Measurements from ENCODE around the gene KBTBD7.

KBTBD7 gene

GRCh38 chr13:41212881-41213280 lies 18.5 kb upstream of the KBTBD7 start:
- Histone ChIP-seq H3K27me3 (ENCODE audit: control insufficient read depth, insufficient read depth, low read length) (no peaks in the 10 kb centered on the region), H3K4me3 (ENCODE audit: low read depth, low read length) (no peak overlapping the region), H3K4me1 (no peaks in the 10 kb centered on the region), H3K4me2 (ENCODE audit: low read length) (no peak overlapping the region), H3K9ac (no peak overlapping the region), H3K9me3 (ENCODE audit: control insufficient read depth, low read length) (no peaks in the 10 kb centered on the region), H2AFZ (no peak overlapping the region), H3K79me2 (no peaks in the 10 kb centered on the region), H3K27ac (no peak overlapping the region), H3K36me3 (ENCODE audit: control insufficient read depth, insufficient read depth, low read length) (no peaks in the 10 kb centered on the region)
- TF ChIP-seq CTCF (IDR thresholded peaks at IDR 0.05): no peak

GRCh38 chr13:41211062-41211461 lies 16.7 kb upstream of the KBTBD7 start:
- no peaks in the 10 kb centered on the region for H3K27me3 ChIP-seq (ENCODE audit: control insufficient read depth, insufficient read depth, low read length)
- no peaks in the 10 kb centered on the region for H3K36me3 ChIP-seq (ENCODE audit: control insufficient read depth, insufficient read depth, low read length)
- H3K4me2 ChIP-seq (ENCODE audit: low read length): no peak overlapping the region
- TF ChIP-seq CTCF (IDR thresholded peaks at IDR 0.05): no peak
- H2AFZ ChIP-seq: no peak overlapping the region
- H3K79me2 ChIP-seq: no peaks in the 10 kb centered on the region
- H3K9ac ChIP-seq: no peak overlapping the region
- no peaks in the 10 kb centered on the region for H3K9me3 ChIP-seq (ENCODE audit: control insufficient read depth, low read length)
- no peak overlapping the region for H3K4me3 ChIP-seq (ENCODE audit: low read depth, low read length)
- H3K4me1 ChIP-seq: no peaks in the 10 kb centered on the region
- no peak overlapping the region for H3K27ac ChIP-seq

- no peaks in the 10 kb centered on the region for H3K27me3 ChIP-seq (ENCODE audit: control insufficient read depth, insufficient read depth, low read length)
- H3K4me2 ChIP-seq (ENCODE audit: low read length): no peak overlapping the region
- no peak overlapping the region for H3K9ac ChIP-seq
- H2AFZ ChIP-seq: no peak overlapping the region
- no peaks in the 10 kb centered on the region for H3K9me3 ChIP-seq (ENCODE audit: control insufficient read depth, low read length)
- H3K36me3 ChIP-seq (ENCODE audit: control insufficient read depth, insufficient read depth, low read length): no peaks in the 10 kb centered on the region
- H3K4me3 ChIP-seq (ENCODE audit: low read depth, low read length): no peak overlapping the region
- H3K79me2 ChIP-seq: no peaks in the 10 kb centered on the region
- no peaks in the 10 kb centered on the region for H3K4me1 ChIP-seq
- no peak overlapping the region for H3K27ac ChIP-seq
- TF ChIP-seq CTCF (IDR thresholded peaks at IDR 0.05): no peak
Observed at GRCh38 chr13:41206467-41206866, 12.1 kb upstream of the KBTBD7 start.

GRCh38 chr13:41203810-41204209 lies 9.4 kb upstream of the KBTBD7 start:
- Histone ChIP-seq H3K4me3 (ENCODE audit: low read depth, low read length) (no peak overlapping the region), H3K27me3 (ENCODE audit: control insufficient read depth, insufficient read depth, low read length) (no peaks in the 10 kb centered on the region), H3K27ac (no peak overlapping the region), H2AFZ (no peak overlapping the region), H3K79me2 (no peaks in the 10 kb centered on the region), H3K9ac (no peak overlapping the region), H3K4me1 (no peaks in the 10 kb centered on the region), H3K36me3 (ENCODE audit: control insufficient read depth, insufficient read depth, low read length) (no peaks in the 10 kb centered on the region), H3K4me2 (ENCODE audit: low read length) (no peak overlapping the region), H3K9me3 (ENCODE audit: control insufficient read depth, low read length) (no peaks in the 10 kb centered on the region)
- TF ChIP-seq CTCF (IDR thresholded peaks at IDR 0.05): no peak

GRCh38 chr13:41200126-41200525 lies 5.8 kb upstream of the KBTBD7 start:
- TF ChIP-seq CTCF (IDR thresholded peaks at IDR 0.05): no peak
- no peak overlapping the region for H2AFZ ChIP-seq
- H3K36me3 ChIP-seq (ENCODE audit: control insufficient read depth, insufficient read depth, low read length): no peaks in the 10 kb centered on the region
- H3K9ac ChIP-seq: no peak overlapping the region
- no peaks in the 10 kb centered on the region for H3K9me3 ChIP-seq (ENCODE audit: control insufficient read depth, low read length)
- H3K4me1 ChIP-seq: no peaks in the 10 kb centered on the region
- H3K4me3 ChIP-seq (ENCODE audit: low read depth, low read length): no peak overlapping the region
- H3K27me3 ChIP-seq (ENCODE audit: control insufficient read depth, insufficient read depth, low read length): no peaks in the 10 kb centered on the region
- no peak overlapping the region for H3K4me2 ChIP-seq (ENCODE audit: low read length)
- H3K27ac ChIP-seq: no peak overlapping the region
- H3K79me2 ChIP-seq: no peaks in the 10 kb centered on the region
